Measurements from ENCODE around the gene GDF7. TPM values are rescaled to one million over a fixed set of nuclear protein-coding genes. Genes with fewer than 3 reads are reported as not detected.

Gene GDF7
- total and polyA plus RNA-seq, 4 donors, result 0.74 to 1.7 (median 1.2) TPM

GRCh38 chr2:20671036-20671735 lies 4.2 kb downstream of the GDF7 start:
- Histone ChIP-seq H3K4me1 (ENCODE audit: control insufficient read depth, insufficient read depth, low read length) (peaks cover 53% of the 10 kb centered on the region), H3K27ac (ENCODE audit: low read depth, low read length) (no peak overlapping the region), H3K36me3 (ENCODE audit: control insufficient read depth, insufficient read depth, low read length) (no peaks in the 10 kb centered on the region), H3K4me3 (ENCODE audit: low read depth, low read length) (no peak overlapping the region), H3K9me3 (ENCODE audit: control insufficient read depth, insufficient read depth, low read length) (no peaks in the 10 kb centered on the region), H3K27me3 (ENCODE audit: control insufficient read depth, insufficient read depth, low read length) (peaks cover 92% of the 10 kb centered on the region)
- DNase-seq (ENCODE audit: low read depth in 4 of 6, low spot score in 6 of 6), result peak in 2 of 6 donors; percentile 28 to 31
- 2% methylated on average over 57 of the region's 60 CpGs for WGBS (ENCODE audit: insufficient coverage)

DNA sequence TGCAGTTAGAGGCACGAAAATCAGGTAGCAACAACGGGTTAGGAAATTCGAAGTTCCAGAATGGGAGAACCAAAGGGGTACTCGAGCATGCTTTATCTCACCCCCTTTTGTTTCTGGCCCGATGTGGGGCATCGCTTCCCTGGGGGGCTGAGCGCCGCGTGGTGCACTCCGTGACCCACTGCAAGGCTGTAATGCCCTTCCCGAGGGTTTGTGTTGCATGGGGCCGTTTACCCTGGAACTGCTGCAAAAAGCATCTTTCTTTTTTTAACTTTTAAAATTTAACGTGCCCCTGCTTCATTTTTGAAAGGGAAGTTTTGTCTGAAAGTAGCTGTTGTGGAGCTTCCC lies 4.8 kb downstream of the GDF7 start:
- 7% methylated on average over 10 of the region's 13 CpGs for WGBS (ENCODE audit: insufficient coverage)
- Histone ChIP-seq H3K4me1 (ENCODE audit: control insufficient read depth, insufficient read depth, low read length) (peaks cover 48% of the 10 kb centered on the region), H3K4me3 (ENCODE audit: low read depth, low read length) (no peak overlapping the region), H3K36me3 (ENCODE audit: control insufficient read depth, insufficient read depth, low read length) (no peaks in the 10 kb centered on the region), H3K27me3 (ENCODE audit: control insufficient read depth, insufficient read depth, low read length) (peaks cover 86% of the 10 kb centered on the region), H3K9me3 (ENCODE audit: control insufficient read depth, insufficient read depth, low read length) (no peaks in the 10 kb centered on the region), H3K27ac (ENCODE audit: low read depth, low read length) (no peak overlapping the region)
- no peak for DNase-seq (ENCODE audit: low read depth in 4 of 6, low spot score in 6 of 6)

GRCh38 chr2:20672201-20672951 lies 5.4 kb downstream of the GDF7 start:
- Histone ChIP-seq H3K4me1 (ENCODE audit: control insufficient read depth, insufficient read depth, low read length) (peaks cover 46% of the 10 kb centered on the region), H3K9me3 (ENCODE audit: control insufficient read depth, insufficient read depth, low read length) (no peaks in the 10 kb centered on the region), H3K27ac (ENCODE audit: low read depth, low read length) (no peak overlapping the region), H3K27me3 (ENCODE audit: control insufficient read depth, insufficient read depth, low read length) (peaks cover 84% of the 10 kb centered on the region), H3K4me3 (ENCODE audit: low read depth, low read length) (no peak overlapping the region), H3K36me3 (ENCODE audit: control insufficient read depth, insufficient read depth, low read length) (no peaks in the 10 kb centered on the region)
- WGBS (ENCODE audit: insufficient coverage), result 4% methylated on average over 9 of the region's 18 CpGs
- peak in 1 of 6 donors; percentile 18 for DNase-seq (ENCODE audit: low read depth in 4 of 6, low spot score in 6 of 6)

DNA sequence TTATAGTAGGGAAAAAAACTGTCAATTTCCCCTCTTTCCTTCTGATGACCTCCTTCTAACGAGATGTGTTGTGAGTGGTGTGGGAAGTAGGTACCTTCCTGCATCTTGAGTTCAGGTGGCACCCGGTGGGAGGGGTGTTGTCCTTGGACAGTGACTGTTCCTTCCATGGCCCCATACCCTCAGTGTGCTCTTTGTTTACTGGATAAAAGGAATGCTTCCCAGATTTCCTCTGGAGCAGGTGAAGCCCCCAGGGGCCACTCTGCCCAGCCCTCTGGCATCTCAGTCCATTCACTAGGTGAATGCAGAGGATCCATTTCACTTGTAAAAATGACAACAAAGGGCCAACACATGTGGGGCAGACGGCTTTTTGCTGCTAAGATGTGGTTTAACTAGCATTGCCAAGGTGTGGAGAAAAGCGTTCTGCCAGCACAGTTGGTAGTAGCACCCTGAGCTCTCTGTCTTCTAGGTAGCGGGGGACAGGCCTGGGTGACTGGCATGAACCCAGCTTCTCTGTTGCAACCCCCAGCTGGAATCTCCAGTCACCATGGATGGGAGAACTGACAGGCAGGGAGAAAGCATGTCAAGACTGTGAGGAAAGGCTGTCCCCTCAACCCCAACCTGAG lies 6.9 kb downstream of the GDF7 start:
- peaks cover 42% of the 10 kb centered on the region for H3K4me1 ChIP-seq (ENCODE audit: control insufficient read depth, insufficient read depth, low read length)
- peaks cover 70% of the 10 kb centered on the region for H3K27me3 ChIP-seq (ENCODE audit: control insufficient read depth, insufficient read depth, low read length)
- H3K9me3 ChIP-seq (ENCODE audit: control insufficient read depth, insufficient read depth, low read length), result no peaks in the 10 kb centered on the region
- H3K36me3 ChIP-seq (ENCODE audit: control insufficient read depth, insufficient read depth, low read length), result no peaks in the 10 kb centered on the region
- no peak overlapping the region for H3K27ac ChIP-seq (ENCODE audit: low read depth, low read length)
- WGBS (ENCODE audit: insufficient coverage), result 63% methylated on average over 3 of the region's 5 CpGs
- H3K4me3 ChIP-seq (ENCODE audit: low read depth, low read length), result no peak overlapping the region
- no peak for DNase-seq (ENCODE audit: low read depth in 4 of 6, low spot score in 6 of 6)

DNA sequence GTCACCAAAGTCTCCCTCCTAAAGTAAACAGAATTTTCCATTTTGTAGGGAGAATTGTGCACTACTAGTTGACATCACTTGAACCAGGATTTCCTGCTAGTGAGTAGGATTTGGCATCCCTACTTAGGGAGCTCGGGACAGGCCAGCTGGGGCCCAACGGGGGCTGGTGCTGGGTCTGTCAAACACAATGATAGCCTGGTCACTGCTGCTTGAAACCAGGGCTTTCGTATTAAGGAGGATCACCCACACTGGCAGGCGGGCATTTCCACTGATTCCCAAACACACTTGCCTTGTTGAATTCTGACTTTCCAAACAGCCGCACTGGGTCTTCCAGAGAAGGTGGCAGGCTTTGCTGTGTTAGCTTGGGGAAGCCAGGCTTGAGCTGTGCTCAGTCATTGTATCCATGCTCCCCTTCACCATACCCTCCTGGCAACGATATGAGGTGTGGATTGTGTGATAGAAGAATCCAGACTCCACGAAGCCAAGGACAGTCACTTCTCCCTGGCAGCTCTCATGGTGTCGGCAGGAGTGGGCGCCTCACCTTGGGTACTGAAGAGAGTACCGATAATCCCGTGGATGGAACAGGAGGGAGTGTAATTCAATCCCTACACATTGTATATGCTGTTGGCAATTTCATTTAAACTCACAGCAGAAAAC lies 7.5 kb downstream of the GDF7 start:
- Histone ChIP-seq H3K36me3 (ENCODE audit: control insufficient read depth, insufficient read depth, low read length) (no peaks in the 10 kb centered on the region), H3K4me3 (ENCODE audit: low read depth, low read length) (no peak overlapping the region), H3K4me1 (ENCODE audit: control insufficient read depth, insufficient read depth, low read length) (peaks cover 35% of the 10 kb centered on the region), H3K27me3 (ENCODE audit: control insufficient read depth, insufficient read depth, low read length) (peaks cover 63% of the 10 kb centered on the region), H3K27ac (ENCODE audit: low read depth, low read length) (no peak overlapping the region), H3K9me3 (ENCODE audit: control insufficient read depth, insufficient read depth, low read length) (no peaks in the 10 kb centered on the region)
- 83% methylated on average over 5 of the region's 11 CpGs for WGBS (ENCODE audit: insufficient coverage)
- no peak for DNase-seq (ENCODE audit: low read depth in 4 of 6, low spot score in 6 of 6)

DNA sequence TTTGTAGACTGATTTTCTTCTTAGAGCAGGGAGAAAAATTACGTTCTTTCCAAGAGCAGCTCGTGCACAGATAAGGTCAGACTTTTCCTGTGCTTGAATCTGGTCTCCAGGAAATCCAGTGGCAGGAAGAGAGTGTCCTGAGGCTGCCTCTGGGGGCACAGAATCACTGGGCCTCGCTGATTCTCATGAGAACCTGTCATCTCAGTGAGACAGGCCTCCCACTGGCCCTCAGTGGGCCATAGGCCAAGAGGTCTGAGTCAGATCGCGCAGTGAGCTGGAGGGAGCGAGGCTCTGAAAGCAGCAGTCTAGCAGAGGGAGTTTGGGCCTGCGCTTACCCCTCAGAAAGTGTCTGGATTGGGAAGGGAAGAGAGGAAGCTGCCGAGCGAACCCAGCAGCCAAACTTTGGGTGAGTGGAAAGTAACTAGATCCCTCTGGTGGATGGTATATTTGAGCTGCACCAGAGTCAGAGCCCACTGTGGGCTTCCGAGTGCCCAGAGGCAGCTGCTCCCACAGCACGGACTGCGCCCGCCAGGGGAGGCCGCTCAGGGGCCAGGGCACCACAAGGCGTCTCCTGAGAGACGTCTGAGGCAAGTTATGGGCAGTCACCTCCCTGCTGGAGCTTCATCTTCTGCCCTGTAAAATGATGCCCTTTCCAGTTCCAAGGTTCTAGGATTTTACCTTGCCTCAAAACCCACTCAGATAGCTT lies 8.2 kb downstream of the GDF7 start:
- no peaks in the 10 kb centered on the region for H3K9me3 ChIP-seq (ENCODE audit: control insufficient read depth, insufficient read depth, low read length)
- peaks cover 29% of the 10 kb centered on the region for H3K4me1 ChIP-seq (ENCODE audit: control insufficient read depth, insufficient read depth, low read length)
- no peak overlapping the region for H3K27ac ChIP-seq (ENCODE audit: low read depth, low read length)
- WGBS (ENCODE audit: insufficient coverage), result 47% methylated on average over 16 of the region's 16 CpGs
- DNase-seq (ENCODE audit: low read depth in 4 of 6, low spot score in 6 of 6), result no peak
- no peaks in the 10 kb centered on the region for H3K36me3 ChIP-seq (ENCODE audit: control insufficient read depth, insufficient read depth, low read length)
- H3K27me3 ChIP-seq (ENCODE audit: control insufficient read depth, insufficient read depth, low read length), result peaks cover 56% of the 10 kb centered on the region
- H3K4me3 ChIP-seq (ENCODE audit: low read depth, low read length), result no peak overlapping the region

DNA sequence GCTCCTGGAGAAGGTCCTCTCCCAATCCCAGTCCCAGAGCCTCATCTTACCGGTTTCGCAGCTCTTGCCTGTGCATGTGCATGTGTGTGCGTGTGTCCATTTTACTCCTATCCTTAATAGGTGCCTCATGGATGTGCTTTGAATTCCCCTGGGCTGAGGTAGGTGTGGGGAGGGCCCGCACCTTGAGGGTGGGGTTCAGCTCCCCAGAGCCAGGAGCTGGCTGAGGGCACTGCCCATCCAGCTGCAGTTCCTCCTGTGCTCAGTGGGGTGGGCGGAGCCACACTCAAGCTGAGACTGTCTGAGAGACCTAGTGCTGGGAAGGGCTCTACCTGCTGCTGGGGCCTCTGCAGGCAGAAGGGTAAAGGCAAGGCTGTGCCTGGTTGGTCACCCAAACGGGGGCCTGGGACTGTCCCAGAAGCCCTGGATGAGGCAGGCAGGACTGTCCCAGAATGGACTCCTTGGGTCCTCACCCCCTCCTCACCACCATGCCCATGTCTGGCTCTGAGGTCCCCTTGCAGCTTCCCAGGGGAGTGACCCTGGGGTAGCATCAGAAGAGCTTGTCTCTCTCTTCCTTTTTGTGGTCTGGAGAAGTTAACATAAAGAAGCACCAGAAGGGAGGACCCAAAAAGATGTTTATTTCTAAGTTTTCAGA lies 8.9 kb downstream of the GDF7 start:
- Histone ChIP-seq H3K27me3 (ENCODE audit: control insufficient read depth, insufficient read depth, low read length) (peaks cover 50% of the 10 kb centered on the region), H3K9me3 (ENCODE audit: control insufficient read depth, insufficient read depth, low read length) (no peaks in the 10 kb centered on the region), H3K36me3 (ENCODE audit: control insufficient read depth, insufficient read depth, low read length) (no peaks in the 10 kb centered on the region), H3K4me1 (ENCODE audit: control insufficient read depth, insufficient read depth, low read length) (peaks cover 25% of the 10 kb centered on the region), H3K4me3 (ENCODE audit: low read depth, low read length) (no peak overlapping the region), H3K27ac (ENCODE audit: low read depth, low read length) (no peak overlapping the region)
- 51% methylated on average over 3 of the region's 6 CpGs for WGBS (ENCODE audit: insufficient coverage)
- DNase-seq (ENCODE audit: low read depth in 4 of 6, low spot score in 6 of 6), result no peak

- DNase-seq (ENCODE audit: low read depth in 4 of 6, low spot score in 6 of 6), result no peak
- no peak overlapping the region for H3K4me3 ChIP-seq (ENCODE audit: low read depth, low read length)
- H3K36me3 ChIP-seq (ENCODE audit: control insufficient read depth, insufficient read depth, low read length), result no peaks in the 10 kb centered on the region
- H3K27me3 ChIP-seq (ENCODE audit: control insufficient read depth, insufficient read depth, low read length), result peaks cover 42% of the 10 kb centered on the region
- H3K27ac ChIP-seq (ENCODE audit: low read depth, low read length), result no peak overlapping the region
- peaks cover 18% of the 10 kb centered on the region for H3K4me1 ChIP-seq (ENCODE audit: control insufficient read depth, insufficient read depth, low read length)
- H3K9me3 ChIP-seq (ENCODE audit: control insufficient read depth, insufficient read depth, low read length), result no peaks in the 10 kb centered on the region
- 81% methylated on average over 11 of the region's 12 CpGs for WGBS (ENCODE audit: insufficient coverage)
These were observed 9.6 kb downstream of the GDF7 start for GRCh38 chr2:20676353-20677215.
